G401 (cell line): ENCODE data around the gene LRIT2. TPM values are rescaled to one million over a fixed set of nuclear protein-coding genes. Genes with fewer than 3 reads are reported as not detected.
A peak's percentile ranks its signal among the peaks of the same experiment; 100 is the strongest.

Experiments used
- DNase-seq: peaks from one replicate; pipeline ENCODE4 v3.0.0-alpha.2; 2015; ENCODE audit warnings: low spot score
- in situ Hi-C: cut with HindIII; loops from 2 replicates; pipeline ENCODE4 v1.10.0; 2016; ENCODE audit warnings: low sequenced_read_pairs, mixed read lengths
- total RNA-seq: library from RNA; depleted of rRNA; stranded (reverse); fragments of >200 nt; shearing (Covaris generic); gene quantifications from 2 replicates; pipeline ENCODE4 v1.2.3, GENCODE V29; 2014; rRNA removed

LRIT2 gene
- total RNA-seq: not detected in 2 replicates

GRCh38 chr10:84225427-84226173, at the start of gene LRIT2:
Gene LRIT2 (minus strand): TSS chr10:84225544. CDS start chr10:84225520, 24 bp downstream.
- DNase-seq: no peak
- in situ Hi-C loops: no loop called here

GRCh38 chr10:84270708-84271107, 45.4 kb upstream of the LRIT2 start:
- in situ Hi-C loops: loop anchor here (25.0 kb wide), 1 partner anchor 242 kb away; no protein-coding TSS in a partner anchor
- no peak for DNase-seq

- DNase-seq: no peak
- in situ Hi-C loops: loop anchor here (25.0 kb wide), 1 partner anchor 243 kb away; no protein-coding TSS in a partner anchor
Measured at GRCh38 chr10:84269773-84270172, 44.4 kb upstream of the LRIT2 start.

- in situ Hi-C loops: loop anchor here (25.0 kb wide), 1 partner anchor 243 kb away; no protein-coding TSS in a partner anchor
- DNase-seq: no peak
Measured at GRCh38 chr10:84269162-84269561, 43.8 kb upstream of the LRIT2 start.

- in situ Hi-C loops: loop anchor here (25.0 kb wide), 1 partner anchor 245 kb away; no protein-coding TSS in a partner anchor
- DNase-seq: no peak
Measured at GRCh38 chr10:84267503-84268126, 42.3 kb upstream of the LRIT2 start.

- in situ Hi-C loops: loop anchor here (25.0 kb wide), 1 partner anchor 247 kb away; no protein-coding TSS in a partner anchor
- DNase-seq: no peak
Measured at GRCh38 chr10:84265418-84265817, 40.1 kb upstream of the LRIT2 start.

- DNase-seq: peak; percentile 79
- in situ Hi-C loops: loop anchor here (25.0 kb wide), 1 partner anchor 248 kb away; no protein-coding TSS in a partner anchor
Measured at GRCh38 chr10:84264611-84265141, 39.3 kb upstream of the LRIT2 start.

GRCh38 chr10:84263716-84264115, 38.4 kb upstream of the LRIT2 start:
- no peak for DNase-seq
- in situ Hi-C loops: loop anchor here (25.0 kb wide), 1 partner anchor 249 kb away; no protein-coding TSS in a partner anchor

- in situ Hi-C loops: loop anchor here (25.0 kb wide), 1 partner anchor 250 kb away; no protein-coding TSS in a partner anchor
Measured at GRCh38 chr10:84262190-84262956, 37.0 kb upstream of the LRIT2 start.

GRCh38 chr10:84261236-84261915, 36.0 kb upstream of the LRIT2 start:
- no peak for DNase-seq
- in situ Hi-C loops: loop anchor here (25.0 kb wide), 1 partner anchor 251 kb away; no protein-coding TSS in a partner anchor

More at GRCh38 chr10:84262190-84262956, 37.0 kb upstream of the LRIT2 start:
- DNase-seq: no peak

GRCh38 chr10:84258034-84258695, 32.8 kb upstream of the LRIT2 start:
- in situ Hi-C loops: loop anchor here (25.0 kb wide), 1 partner anchor 254 kb away; no protein-coding TSS in a partner anchor
- no peak for DNase-seq

- in situ Hi-C loops: loop anchor here (25.0 kb wide), 1 partner anchor 255 kb away; no protein-coding TSS in a partner anchor
Measured at GRCh38 chr10:84257343-84258020, 32.1 kb upstream of the LRIT2 start.

GRCh38 chr10:84256510-84257342, 31.4 kb upstream of the LRIT2 start:
- DNase-seq: no peak
- in situ Hi-C loops: loop anchor here (25.0 kb wide), 1 partner anchor 256 kb away; no protein-coding TSS in a partner anchor

More at GRCh38 chr10:84257343-84258020, 32.1 kb upstream of the LRIT2 start:
- peak; percentile 75 for DNase-seq

- in situ Hi-C loops: loop anchor here (25.0 kb wide), 1 partner anchor 257 kb away; no protein-coding TSS in a partner anchor
- DNase-seq: no peak
Measured at GRCh38 chr10:84254552-84255478, 29.5 kb upstream of the LRIT2 start.

- in situ Hi-C loops: no loop called here
- DNase-seq: no peak
Measured at GRCh38 chr10:84248794-84249193, 23.4 kb upstream of the LRIT2 start.
